ENCODE data around the gene RAMP2. TPM values are rescaled to one million over a fixed set of nuclear protein-coding genes. Genes with fewer than 3 reads are reported as not detected.
A peak's percentile ranks its signal among the peaks of the same experiment; 100 is the strongest.

RAMP2 gene
- total and polyA plus RNA-seq, 2 of the 13 experiments (the other 11 are each of a cell fraction or from before 2014, with no cell fraction given) = 1.4 to 5.2 TPM

- TF ChIP-seq, protein P1, sequence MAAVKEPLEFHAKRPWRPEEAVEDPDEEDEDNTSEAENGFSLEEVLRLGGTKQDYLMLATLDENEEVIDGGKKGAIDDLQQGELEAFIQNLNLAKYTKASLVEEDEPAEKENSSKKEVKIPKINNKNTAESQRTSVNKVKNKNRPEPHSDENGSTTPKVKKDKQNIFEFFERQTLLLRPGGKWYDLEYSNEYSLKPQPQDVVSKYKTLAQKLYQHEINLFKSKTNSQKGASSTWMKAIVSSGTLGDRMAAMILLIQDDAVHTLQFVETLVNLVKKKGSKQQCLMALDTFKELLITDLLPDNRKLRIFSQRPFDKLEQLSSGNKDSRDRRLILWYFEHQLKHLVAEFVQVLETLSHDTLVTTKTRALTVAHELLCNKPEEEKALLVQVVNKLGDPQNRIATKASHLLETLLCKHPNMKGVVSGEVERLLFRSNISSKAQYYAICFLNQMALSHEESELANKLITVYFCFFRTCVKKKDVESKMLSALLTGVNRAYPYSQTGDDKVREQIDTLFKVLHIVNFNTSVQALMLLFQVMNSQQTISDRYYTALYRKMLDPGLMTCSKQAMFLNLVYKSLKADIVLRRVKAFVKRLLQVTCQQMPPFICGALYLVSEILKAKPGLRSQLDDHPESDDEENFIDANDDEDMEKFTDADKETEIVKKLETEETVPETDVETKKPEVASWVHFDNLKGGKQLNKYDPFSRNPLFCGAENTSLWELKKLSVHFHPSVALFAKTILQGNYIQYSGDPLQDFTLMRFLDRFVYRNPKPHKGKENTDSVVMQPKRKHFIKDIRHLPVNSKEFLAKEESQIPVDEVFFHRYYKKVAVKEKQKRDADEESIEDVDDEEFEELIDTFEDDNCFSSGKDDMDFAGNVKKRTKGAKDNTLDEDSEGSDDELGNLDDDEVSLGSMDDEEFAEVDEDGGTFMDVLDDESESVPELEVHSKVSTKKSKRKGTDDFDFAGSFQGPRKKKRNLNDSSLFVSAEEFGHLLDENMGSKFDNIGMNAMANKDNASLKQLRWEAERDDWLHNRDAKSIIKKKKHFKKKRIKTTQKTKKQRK (IDR thresholded peaks at IDR 0.05; ENCODE audit: low read length) = no peak
- TF ChIP-seq TRIM24 (CRISPR knock-in tag; IDR thresholded peaks at IDR 0.05) = no peak
- peak; percentile 24; the same call in 1 of the 2 replicates for TF ChIP-seq SALL1 (CRISPR knock-in tag; IDR thresholded peaks at IDR 0.05)
- TF ChIP-seq TFDP2 (CRISPR knock-in tag; IDR thresholded peaks at IDR 0.05) = no peak
- TF ChIP-seq SNRNP70 (IDR thresholded peaks at IDR 0.05; ENCODE audit: low read depth, low read length) = no peak
- no peak for TF ChIP-seq HHEX (CRISPR knock-in tag; IDR thresholded peaks at IDR 0.05)
- TF ChIP-seq ZBTB46 (CRISPR knock-in tag; IDR thresholded peaks at IDR 0.05; ENCODE audit: borderline replicate concordance) = no peak
- 0 out of 2 replicates have a peak, but pooled peaks have one; percentile 28 for TF ChIP-seq FOXP1 (IDR thresholded peaks at IDR 0.05)
- TF ChIP-seq FOXP1 (CRISPR knock-in tag; IDR thresholded peaks at IDR 0.05) = no peak
- no peak for TF ChIP-seq ZBTB3 (CRISPR knock-in tag; IDR thresholded peaks at IDR 0.05; ENCODE audit: borderline replicate concordance, low read depth)
- TF ChIP-seq ZNF780A (CRISPR knock-in tag; IDR thresholded peaks at IDR 0.05) = no peak
- TF ChIP-seq GATAD2A (CRISPR knock-in tag; IDR thresholded peaks at IDR 0.05) = peak; percentile 41; the same call in 1 of the 2 replicates
- TF ChIP-seq, protein P2, sequence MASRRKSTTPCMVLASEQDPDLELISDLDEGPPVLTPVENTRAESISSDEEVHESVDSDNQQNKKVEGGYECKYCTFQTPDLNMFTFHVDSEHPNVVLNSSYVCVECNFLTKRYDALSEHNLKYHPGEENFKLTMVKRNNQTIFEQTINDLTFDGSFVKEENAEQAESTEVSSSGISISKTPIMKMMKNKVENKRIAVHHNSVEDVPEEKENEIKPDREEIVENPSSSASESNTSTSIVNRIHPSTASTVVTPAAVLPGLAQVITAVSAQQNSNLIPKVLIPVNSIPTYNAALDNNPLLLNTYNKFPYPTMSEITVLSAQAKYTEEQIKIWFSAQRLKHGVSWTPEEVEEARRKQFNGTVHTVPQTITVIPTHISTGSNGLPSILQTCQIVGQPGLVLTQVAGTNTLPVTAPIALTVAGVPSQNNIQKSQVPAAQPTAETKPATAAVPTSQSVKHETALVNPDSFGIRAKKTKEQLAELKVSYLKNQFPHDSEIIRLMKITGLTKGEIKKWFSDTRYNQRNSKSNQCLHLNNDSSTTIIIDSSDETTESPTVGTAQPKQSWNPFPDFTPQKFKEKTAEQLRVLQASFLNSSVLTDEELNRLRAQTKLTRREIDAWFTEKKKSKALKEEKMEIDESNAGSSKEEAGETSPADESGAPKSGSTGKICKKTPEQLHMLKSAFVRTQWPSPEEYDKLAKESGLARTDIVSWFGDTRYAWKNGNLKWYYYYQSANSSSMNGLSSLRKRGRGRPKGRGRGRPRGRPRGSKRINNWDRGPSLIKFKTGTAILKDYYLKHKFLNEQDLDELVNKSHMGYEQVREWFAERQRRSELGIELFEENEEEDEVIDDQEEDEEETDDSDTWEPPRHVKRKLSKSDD (CRISPR knock-in tag; IDR thresholded peaks at IDR 0.05; ENCODE audit: low read depth) = no peak
- no peak for TF ChIP-seq ZNF790 (CRISPR knock-in tag; IDR thresholded peaks at IDR 0.05; ENCODE audit: borderline replicate concordance)
- TF ChIP-seq ZXDC (CRISPR knock-in tag; IDR thresholded peaks at IDR 0.05) = no peak
- TF ChIP-seq RXRB (CRISPR knock-in tag; IDR thresholded peaks at IDR 0.05; ENCODE audit: borderline replicate concordance) = no peak
- peak; percentile 28; the same call in 1 of the 2 replicates for TF ChIP-seq ZNF292 (CRISPR knock-in tag; IDR thresholded peaks at IDR 0.05; ENCODE audit: borderline replicate concordance, low read depth)
- TF ChIP-seq REL (CRISPR knock-in tag; conservative IDR thresholded peaks at IDR 0.05) = no peak
Measured at GRCh38 chr17:42766124-42766523, 5.1 kb downstream of the RAMP2 start (continued).
